Measurements from ENCODE around the gene NCCRP1. TPM values are rescaled to one million over a fixed set of nuclear protein-coding genes. Genes with fewer than 3 reads are reported as not detected.

NCCRP1 gene
- total and polyA plus RNA-seq, 10 donors: 0.12 to 1.7 (median 0.19) TPM; not detected in 5

DNA sequence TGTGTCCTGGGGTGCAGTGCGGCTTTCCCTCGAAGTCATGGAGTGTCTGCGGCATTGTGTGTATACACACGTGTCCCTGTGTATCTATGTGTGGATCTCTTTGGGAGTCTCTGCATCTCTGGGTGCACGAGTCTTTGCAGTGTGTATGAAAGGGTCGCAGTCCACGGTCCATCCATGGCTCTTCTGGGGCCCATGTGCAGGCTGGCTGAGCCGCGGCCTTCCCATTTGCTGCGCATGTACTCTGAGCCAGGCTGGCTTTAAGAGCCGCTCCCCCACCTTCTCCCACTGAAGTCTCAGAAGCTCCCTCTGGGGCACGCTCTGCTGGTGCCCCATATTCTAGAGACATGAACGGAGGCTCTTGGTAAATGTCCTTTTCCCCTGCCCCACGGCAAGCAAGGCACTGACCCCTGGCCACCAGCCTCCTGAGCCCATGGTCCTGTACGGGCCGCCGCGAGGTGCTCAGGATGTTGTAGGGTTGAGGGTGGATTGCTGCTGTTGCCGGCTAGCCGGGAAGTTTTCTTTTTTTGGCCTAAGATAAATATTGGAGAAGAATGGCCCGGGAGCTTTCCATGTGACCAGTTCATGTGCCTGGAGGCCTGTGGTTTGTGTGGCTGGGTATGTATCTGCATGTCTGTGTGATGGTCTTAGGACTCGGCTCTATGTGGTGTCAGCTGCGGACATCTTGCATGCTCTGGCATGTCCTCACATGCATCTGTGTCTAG lies 39.3 kb upstream of the NCCRP1 start:
- intact Hi-C loops (cut with DNase I; ENCODE audit: low total_unique reads): no loop called here
- H3K4me1 ChIP-seq: peaks cover 5 to 85% (median 41%) of the 10 kb centered on the region in 6 donors
- H3K36me3 ChIP-seq: peaks cover 0 to 21% (median 0%) of the 10 kb centered on the region in 6 donors
- H3K4me3 ChIP-seq: no peak overlapping the region
- DNase-seq: no peak
- no peaks in the 10 kb centered on the region for H3K9me3 ChIP-seq
- H3K27me3 ChIP-seq (replicated peaks in 1 of 7): no peaks in the 10 kb centered on the region
- TF ChIP-seq POLR2A (IDR thresholded peaks at IDR 0.05): no peak
- TF ChIP-seq, protein P1, sequence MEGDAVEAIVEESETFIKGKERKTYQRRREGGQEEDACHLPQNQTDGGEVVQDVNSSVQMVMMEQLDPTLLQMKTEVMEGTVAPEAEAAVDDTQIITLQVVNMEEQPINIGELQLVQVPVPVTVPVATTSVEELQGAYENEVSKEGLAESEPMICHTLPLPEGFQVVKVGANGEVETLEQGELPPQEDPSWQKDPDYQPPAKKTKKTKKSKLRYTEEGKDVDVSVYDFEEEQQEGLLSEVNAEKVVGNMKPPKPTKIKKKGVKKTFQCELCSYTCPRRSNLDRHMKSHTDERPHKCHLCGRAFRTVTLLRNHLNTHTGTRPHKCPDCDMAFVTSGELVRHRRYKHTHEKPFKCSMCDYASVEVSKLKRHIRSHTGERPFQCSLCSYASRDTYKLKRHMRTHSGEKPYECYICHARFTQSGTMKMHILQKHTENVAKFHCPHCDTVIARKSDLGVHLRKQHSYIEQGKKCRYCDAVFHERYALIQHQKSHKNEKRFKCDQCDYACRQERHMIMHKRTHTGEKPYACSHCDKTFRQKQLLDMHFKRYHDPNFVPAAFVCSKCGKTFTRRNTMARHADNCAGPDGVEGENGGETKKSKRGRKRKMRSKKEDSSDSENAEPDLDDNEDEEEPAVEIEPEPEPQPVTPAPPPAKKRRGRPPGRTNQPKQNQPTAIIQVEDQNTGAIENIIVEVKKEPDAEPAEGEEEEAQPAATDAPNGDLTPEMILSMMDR (IDR thresholded peaks at IDR 0.05 in 8 of 11, conservative IDR thresholded peaks at IDR 0.05 in 3 of 11): no peak
- TF ChIP-seq POLR2AphosphoS5 (IDR thresholded peaks at IDR 0.05): no peak
- no peak overlapping the region for H3K27ac ChIP-seq
- WGBS, 5 donors: 84 to 89% (median 88%) methylated on average over 23 of the region's 23 CpGs

DNA sequence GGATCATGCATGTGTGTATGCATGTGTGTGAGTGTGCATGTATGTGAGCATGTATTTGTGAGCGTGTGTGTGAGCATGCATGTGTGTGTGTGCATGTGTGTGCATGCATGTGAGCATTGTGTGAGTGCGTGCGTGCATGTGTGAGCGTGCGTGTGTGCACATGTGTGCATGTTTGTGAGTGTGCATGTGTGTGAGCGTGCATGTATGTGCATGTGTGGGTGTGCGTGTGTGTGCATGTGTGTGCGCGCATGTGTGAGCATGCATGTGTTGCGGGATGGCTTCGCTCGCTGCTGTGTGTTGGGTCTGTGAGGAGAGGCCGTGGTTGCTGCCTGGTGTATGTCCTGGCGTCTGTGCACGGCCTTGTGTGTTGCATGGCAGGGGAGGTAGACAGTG lies 38.8 kb upstream of the NCCRP1 start:
- Histone ChIP-seq H3K9me3 (no peaks in the 10 kb centered on the region), H3K4me1 (peaks cover 5 to 91% (median 41%) of the 10 kb centered on the region in 6 donors), H3K36me3 (peaks cover 0 to 21% (median 0%) of the 10 kb centered on the region in 6 donors), H3K27ac (no peak overlapping the region), H3K4me3 (no peak overlapping the region), H3K27me3 (replicated peaks in 1 of 7) (no peaks in the 10 kb centered on the region)
- 91 to 97% (median 94%) methylated on average over 15 of the region's 15 CpGs for WGBS, 5 donors
- intact Hi-C loops (cut with DNase I; ENCODE audit: low total_unique reads): no loop called here
- no peak for TF ChIP-seq POLR2A (IDR thresholded peaks at IDR 0.05)
- TF ChIP-seq POLR2AphosphoS5 (IDR thresholded peaks at IDR 0.05): no peak
- TF ChIP-seq, protein P1 (IDR thresholded peaks at IDR 0.05 in 8 of 11, conservative IDR thresholded peaks at IDR 0.05 in 3 of 11): no peak
- DNase-seq: no peak

DNA sequence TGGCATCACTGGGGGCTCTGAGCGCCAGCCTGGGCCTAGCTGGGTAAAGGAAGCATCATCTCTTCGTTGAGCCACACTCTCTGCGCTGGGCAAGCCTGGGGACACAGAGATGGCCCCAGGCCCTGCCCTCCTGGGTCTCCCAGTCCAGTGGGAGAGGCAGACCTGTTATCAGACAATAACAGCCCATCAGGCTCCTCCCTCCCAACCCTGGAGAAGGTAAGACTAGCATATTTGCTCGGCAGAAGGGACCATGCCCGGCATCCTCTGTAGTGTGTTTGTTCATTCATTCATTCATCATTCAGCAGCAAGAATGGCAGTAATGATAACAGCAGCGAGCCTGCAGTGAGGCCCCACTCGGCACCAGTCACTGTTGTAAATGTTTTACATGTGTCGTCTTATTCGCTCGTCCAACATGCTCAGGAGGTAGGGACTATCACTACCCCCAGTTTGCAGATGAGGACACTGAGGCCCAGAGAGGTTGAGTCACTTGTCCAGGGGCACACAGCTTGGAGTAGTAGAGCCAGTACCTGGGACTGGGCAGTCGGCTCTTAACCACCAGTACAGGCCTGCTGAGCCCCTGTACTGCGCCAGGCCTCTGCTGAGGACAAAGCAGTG lies 38.0 kb upstream of the NCCRP1 start:
- Histone ChIP-seq H3K36me3 (peaks cover 0 to 21% (median 0%) of the 10 kb centered on the region in 6 donors), H3K4me1 (peaks cover 5 to 93% (median 41%) of the 10 kb centered on the region in 6 donors), H3K27ac (peak overlapping the region in 3 of 8 donors; percentile 71 to 84 (median 78)), H3K9me3 (no peaks in the 10 kb centered on the region), H3K27me3 (replicated peaks in 1 of 7) (no peaks in the 10 kb centered on the region), H3K4me3 (no peak overlapping the region)
- 91 to 95% (median 94%) methylated on average over 11 to 12 of the region's 12 CpGs for WGBS, 5 donors
- intact Hi-C loops (cut with DNase I; ENCODE audit: low total_unique reads): no loop called here
- TF ChIP-seq POLR2A (IDR thresholded peaks at IDR 0.05): no peak
- no peak for DNase-seq

GRCh38 chr19:39160523-39160861 lies 36.3 kb upstream of the NCCRP1 start:
- Histone ChIP-seq H3K27me3 (replicated peaks in 1 of 7) (no peaks in the 10 kb centered on the region), H3K36me3 (peaks cover 0 to 21% (median 0%) of the 10 kb centered on the region in 6 donors), H3K4me3 (no peak overlapping the region), H3K4me1 (peaks cover 5 to 78% (median 41%) of the 10 kb centered on the region in 6 donors), H3K27ac (peak overlapping the region in 7 of 8 donors; percentile 12 to 84 (median 71)), H3K9me3 (no peaks in the 10 kb centered on the region)
- DNase-seq: no peak
- TF ChIP-seq POLR2AphosphoS5 (IDR thresholded peaks at IDR 0.05): no peak
- no peak for TF ChIP-seq POLR2A (IDR thresholded peaks at IDR 0.05)
- TF ChIP-seq, protein P1 (IDR thresholded peaks at IDR 0.05 in 8 of 11, conservative IDR thresholded peaks at IDR 0.05 in 3 of 11): no peak
- 55 to 60% (median 57%) methylated on average over 8 of the region's 8 CpGs for WGBS, 5 donors
- intact Hi-C loops (cut with DNase I; ENCODE audit: low total_unique reads): no loop called here
